Measurements from ENCODE around the gene FBXO31. TPM values are rescaled to one million over a fixed set of nuclear protein-coding genes. Genes with fewer than 3 reads are reported as not detected.

The FBXO31 gene
- total and polyA plus RNA-seq, 2 of the 13 experiments (the other 11 are each of a cell fraction or from before 2014, with no cell fraction given) = 92.4 to 101 TPM

GRCh38 chr16:87295661-87296531, 87.7 kb downstream of the FBXO31 start (continued):
- TF ChIP-seq RARA (CRISPR knock-in tag; IDR thresholded peaks at IDR 0.05) (0 out of 2 replicates have a peak, but pooled peaks have one; percentile 13), ZBTB4 (CRISPR knock-in tag; IDR thresholded peaks at IDR 0.05; ENCODE audit: borderline replicate concordance) (0 out of 2 replicates have a peak, but pooled peaks have one; percentile 37), ZNF160 (CRISPR knock-in tag; IDR thresholded peaks at IDR 0.05) (no peak), SP4 (CRISPR knock-in tag; IDR thresholded peaks at IDR 0.05) (0 out of 2 replicates have a peak, but pooled peaks have one; percentile 16), ZNF230 (CRISPR knock-in tag; IDR thresholded peaks at IDR 0.05) (no peak), DPF2 (CRISPR knock-in tag; IDR thresholded peaks at IDR 0.05; ENCODE audit: borderline replicate concordance, low read depth) (0 out of 2 replicates have a peak, but pooled peaks have one; percentile 36), THAP7 (CRISPR knock-in tag; IDR thresholded peaks at IDR 0.05) (0 out of 2 replicates have a peak, but pooled peaks have one; percentile 0), PPARG (CRISPR knock-in tag; conservative IDR thresholded peaks at IDR 0.05) (peak; percentile 82), ZNF446 (CRISPR knock-in tag; IDR thresholded peaks at IDR 0.05) (no peak), ZNF891 (CRISPR knock-in tag; IDR thresholded peaks at IDR 0.05) (no peak), HMGXB3 (CRISPR knock-in tag; IDR thresholded peaks at IDR 0.05; ENCODE audit: borderline replicate concordance) (no peak), ZBTB34 (CRISPR knock-in tag; IDR thresholded peaks at IDR 0.05) (no peak), ESRRA (CRISPR knock-in tag; IDR thresholded peaks at IDR 0.05; ENCODE audit: low read depth) (no peak), MLX (CRISPR knock-in tag; IDR thresholded peaks at IDR 0.05) (0 out of 2 replicates have a peak, but pooled peaks have one; percentile 31), PITX1 (CRISPR knock-in tag; IDR thresholded peaks at IDR 0.05) (peak; percentile 27; the same call in 1 of the 2 replicates), DR1 (CRISPR knock-in tag; IDR thresholded peaks at IDR 0.05) (no peak), EEA1 (CRISPR knock-in tag; IDR thresholded peaks at IDR 0.05; ENCODE audit: borderline replicate concordance) (no peak), ZFX (CRISPR knock-in tag; IDR thresholded peaks at IDR 0.05; ENCODE audit: low read depth) (peak; percentile 38; the same call in 1 of the 2 replicates)

Measured in HepG2 (cell line).